GM12891 (cell line): ENCODE results near the gene GJA10.

ENCODE experiments used
- PAX5 ChIP-seq: IDR thresholded peaks from 2 replicates; pipeline ENCODE4 v1.6.1; 2011; ENCODE audit warnings: low read length, moderate library complexity, mild to moderate bottlenecking; ENCODE audit not compliant: insufficient read depth, severe bottlenecking
- POLR2A ChIP-seq: IDR thresholded peaks from 2 replicates; pipeline ENCODE4 v1.6.1; 2011; ENCODE audit warnings: low read depth, low read length, control low read depth
- POLR2AphosphoS5 ChIP-seq: IDR thresholded peaks from 2 replicates; pipeline ENCODE4 v1.6.1; 2011; ENCODE audit warnings: low read depth, low read length, control low read depth
- SPI1 ChIP-seq: IDR thresholded peaks from 2 replicates; pipeline ENCODE4 v1.6.1; 2011; ENCODE audit warnings: low read depth, low read length, control low read depth
- TAF1 ChIP-seq: IDR thresholded peaks from 2 replicates; pipeline ENCODE4 v1.6.1; 2011; ENCODE audit warnings: low read depth, low read length, control low read depth

DNA sequence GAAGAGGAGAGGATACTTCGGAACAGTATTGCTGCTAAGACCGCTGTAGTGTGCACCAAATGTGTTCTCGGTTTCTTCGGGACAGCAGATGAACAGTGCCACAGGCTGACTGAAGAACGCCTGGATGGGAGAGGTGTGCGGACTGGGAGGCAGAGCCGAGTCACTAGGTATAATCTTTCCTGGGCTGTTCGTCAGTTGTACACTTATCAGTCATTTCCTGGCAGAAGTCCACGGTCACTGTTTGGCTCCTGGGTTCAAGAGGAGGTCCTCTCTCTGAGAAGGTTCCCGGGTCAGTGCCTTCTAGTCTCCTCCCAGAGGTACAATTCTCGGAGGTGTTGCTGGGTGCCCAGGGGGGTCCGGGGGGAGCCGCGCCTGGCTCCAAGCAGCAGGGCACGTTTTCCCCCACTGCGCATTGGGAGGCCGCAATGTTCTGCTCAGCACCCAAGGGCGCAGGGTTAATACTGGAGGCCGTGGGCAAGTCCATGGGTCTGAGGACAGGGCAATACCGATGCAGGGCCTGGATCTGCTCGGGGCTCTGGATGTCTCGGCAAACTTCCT, 38.1 kb downstream of the GJA10 start:
- no peak for TF ChIP-seq POLR2A
- TF ChIP-seq TAF1: no peak
- no peak for TF ChIP-seq POLR2AphosphoS5
- TF ChIP-seq SPI1: no peak
- TF ChIP-seq PAX5: no peak
